Measurements from ENCODE around the gene AFF3. TPM values are rescaled to one million over a fixed set of nuclear protein-coding genes. Genes with fewer than 3 reads are reported as not detected.
"Not testable (repeated sequence)": the region's sequence is repeated elsewhere in the genome, so short reads cannot be mapped to it uniquely, and the experiment has no call there.

AFF3 gene
- total and polyA plus RNA-seq, 7 experiments from 2014 or later, result 3.0 to 24.1 (median 19.8) TPM

DNA sequence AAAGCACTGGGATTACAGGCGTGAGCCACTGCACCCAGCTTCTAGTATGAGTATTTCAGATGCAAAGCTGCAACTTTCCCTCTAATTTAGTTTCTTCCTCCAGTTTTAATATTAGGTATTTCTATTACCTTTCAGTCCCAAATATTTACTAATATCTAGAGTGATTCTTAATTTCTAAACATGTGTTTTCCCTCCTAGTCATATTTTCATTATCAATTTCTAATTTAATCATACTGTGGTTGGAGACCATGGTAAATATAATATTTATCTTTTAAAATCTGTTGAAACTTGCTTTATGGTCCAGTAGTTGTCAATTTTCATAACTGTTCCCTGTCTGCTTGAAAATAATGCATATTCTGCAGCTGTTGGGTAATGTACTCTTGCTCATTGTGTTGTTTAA lies 406.6 kb downstream of the AFF3 start:
- Mint-ChIP-seq H3K9me3 (peaks cover 0 to 2% (median 0%) of the 10 kb centered on the region in 11 donors), H3K27ac (no peak overlapping the region), H3K36me3 (peaks cover 0 to 9% (median 0%) of the 10 kb centered on the region in 5 donors), H3K4me3 (no peak overlapping the region), H3K27me3 (peaks cover 0 to 3% (median 0%) of the 10 kb centered on the region in 5 donors), H3K4me1 (no peaks in the 10 kb centered on the region)
- no peak for DNase-seq
- H3K4me3 ChIP-seq (ENCODE audit: low read length), result no peak overlapping the region
- no peaks in the 10 kb centered on the region for H3K9me3 ChIP-seq (ENCODE audit: control insufficient read depth in 2 of 3, low read length in 3 of 3)
- no peaks in the 10 kb centered on the region for H3K27me3 ChIP-seq (ENCODE audit: control insufficient read depth in 2 of 2, insufficient read depth in 2 of 2, low read length in 2 of 2)
- no peak overlapping the region for H3K27ac ChIP-seq (ENCODE audit: low read depth, low read length)
- ATAC-seq, result no peak
- H3K4me1 ChIP-seq (ENCODE audit: control insufficient read depth in 2 of 2, insufficient read depth in 2 of 2, low read length in 2 of 2), result no peaks in the 10 kb centered on the region
- ChIA-PET CTCF (no interaction called here), POLR2A (interaction anchor here (0.6 kb wide), 1 partner anchor 39 kb away, joined by 3 read pairs; no protein-coding TSS in a partner anchor)
- no peaks in the 10 kb centered on the region for H3K36me3 ChIP-seq (ENCODE audit: control insufficient read depth in 2 of 3, insufficient read depth in 3 of 3, low read length in 3 of 3)
- intact Hi-C loops (cut with micrococcal nuclease), result no loop called here

DNA sequence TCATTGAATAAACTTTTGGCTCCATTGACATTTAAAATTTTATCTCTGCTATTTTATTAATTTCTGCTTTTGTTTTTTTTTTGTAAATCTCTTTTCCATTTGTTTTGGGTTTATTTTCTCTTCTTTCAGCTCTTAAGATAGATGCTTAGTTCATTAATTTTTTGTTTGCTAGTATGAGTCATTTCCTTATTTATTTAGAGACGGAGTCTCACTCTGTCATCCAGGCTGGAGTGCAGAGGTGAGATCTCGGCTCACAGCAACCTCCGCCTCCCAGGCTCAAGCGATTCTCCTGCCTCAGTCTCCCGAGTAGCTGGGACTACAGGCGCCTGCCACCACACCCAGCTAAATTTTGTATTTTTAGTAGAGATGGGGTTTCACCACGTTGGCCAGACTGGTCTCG lies 407.1 kb downstream of the AFF3 start:
- H3K27ac ChIP-seq (ENCODE audit: low read depth, low read length); H3K9me3 ChIP-seq (ENCODE audit: control insufficient read depth in 2 of 3, low read length in 3 of 3); H3K4me1 ChIP-seq (ENCODE audit: control insufficient read depth in 2 of 2, insufficient read depth in 2 of 2, low read length in 2 of 2); H3K4me3 ChIP-seq (ENCODE audit: low read length); H3K36me3 ChIP-seq (ENCODE audit: control insufficient read depth in 2 of 3, insufficient read depth in 3 of 3, low read length in 3 of 3); H3K9me3 Mint-ChIP-seq; ATAC-seq; H3K36me3 Mint-ChIP-seq; H3K4me1 Mint-ChIP-seq; DNase-seq; H3K27me3 ChIP-seq (ENCODE audit: control insufficient read depth in 2 of 2, insufficient read depth in 2 of 2, low read length in 2 of 2); intact Hi-C loops (cut with micrococcal nuclease); H3K4me3 Mint-ChIP-seq; CTCF ChIA-PET; H3K27ac Mint-ChIP-seq; H3K27me3 Mint-ChIP-seq: not testable (repeated sequence)
- POLR2A ChIA-PET, result interaction anchor here (0.6 kb wide), 1 partner anchor 39 kb away, joined by 3 read pairs; no protein-coding TSS in a partner anchor

DNA sequence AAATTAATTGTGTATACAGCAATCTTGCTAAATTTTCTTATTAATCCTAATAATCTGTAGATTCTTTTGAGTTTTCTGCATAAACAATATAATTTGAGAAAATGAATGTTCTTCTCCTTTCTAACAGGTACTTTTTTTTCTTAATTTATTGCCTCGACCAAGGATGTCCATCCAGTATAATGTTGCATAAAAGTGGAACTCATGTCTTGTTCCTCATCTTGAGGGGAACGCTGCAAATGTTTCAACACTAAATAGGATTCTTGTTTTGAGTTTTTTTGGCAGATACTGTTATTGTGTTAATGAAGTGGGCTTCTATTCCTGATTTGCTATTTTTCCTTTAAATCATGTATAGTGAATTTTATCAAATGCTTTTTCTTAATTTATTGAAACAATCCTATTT lies 408.2 kb downstream of the AFF3 start:
- ATAC-seq, result no peak
- no peak for DNase-seq
- H3K27ac Mint-ChIP-seq, result no peak overlapping the region
- H3K4me3 Mint-ChIP-seq, result no peak overlapping the region
- H3K27me3 ChIP-seq (ENCODE audit: control insufficient read depth in 2 of 2, insufficient read depth in 2 of 2, low read length in 2 of 2), result no peaks in the 10 kb centered on the region
- no peaks in the 10 kb centered on the region for H3K4me1 ChIP-seq (ENCODE audit: control insufficient read depth in 2 of 2, insufficient read depth in 2 of 2, low read length in 2 of 2)
- H3K27ac ChIP-seq (ENCODE audit: low read depth, low read length), result no peak overlapping the region
- peaks cover 0 to 8% (median 0%) of the 10 kb centered on the region in 5 donors for H3K36me3 Mint-ChIP-seq
- peaks cover 0 to 2% (median 0%) of the 10 kb centered on the region in 11 donors for H3K9me3 Mint-ChIP-seq
- intact Hi-C loops (cut with micrococcal nuclease), result no loop called here
- peaks cover 0 to 3% (median 0%) of the 10 kb centered on the region in 5 donors for H3K27me3 Mint-ChIP-seq
- H3K4me1 Mint-ChIP-seq, result no peaks in the 10 kb centered on the region
- ChIA-PET CTCF (no interaction called here), POLR2A (no interaction called here)
- H3K36me3 ChIP-seq (ENCODE audit: control insufficient read depth in 2 of 3, insufficient read depth in 3 of 3, low read length in 3 of 3), result no peaks in the 10 kb centered on the region
- H3K9me3 ChIP-seq (ENCODE audit: control insufficient read depth in 2 of 3, low read length in 3 of 3), result no peaks in the 10 kb centered on the region
- no peak overlapping the region for H3K4me3 ChIP-seq (ENCODE audit: low read length)

DNA sequence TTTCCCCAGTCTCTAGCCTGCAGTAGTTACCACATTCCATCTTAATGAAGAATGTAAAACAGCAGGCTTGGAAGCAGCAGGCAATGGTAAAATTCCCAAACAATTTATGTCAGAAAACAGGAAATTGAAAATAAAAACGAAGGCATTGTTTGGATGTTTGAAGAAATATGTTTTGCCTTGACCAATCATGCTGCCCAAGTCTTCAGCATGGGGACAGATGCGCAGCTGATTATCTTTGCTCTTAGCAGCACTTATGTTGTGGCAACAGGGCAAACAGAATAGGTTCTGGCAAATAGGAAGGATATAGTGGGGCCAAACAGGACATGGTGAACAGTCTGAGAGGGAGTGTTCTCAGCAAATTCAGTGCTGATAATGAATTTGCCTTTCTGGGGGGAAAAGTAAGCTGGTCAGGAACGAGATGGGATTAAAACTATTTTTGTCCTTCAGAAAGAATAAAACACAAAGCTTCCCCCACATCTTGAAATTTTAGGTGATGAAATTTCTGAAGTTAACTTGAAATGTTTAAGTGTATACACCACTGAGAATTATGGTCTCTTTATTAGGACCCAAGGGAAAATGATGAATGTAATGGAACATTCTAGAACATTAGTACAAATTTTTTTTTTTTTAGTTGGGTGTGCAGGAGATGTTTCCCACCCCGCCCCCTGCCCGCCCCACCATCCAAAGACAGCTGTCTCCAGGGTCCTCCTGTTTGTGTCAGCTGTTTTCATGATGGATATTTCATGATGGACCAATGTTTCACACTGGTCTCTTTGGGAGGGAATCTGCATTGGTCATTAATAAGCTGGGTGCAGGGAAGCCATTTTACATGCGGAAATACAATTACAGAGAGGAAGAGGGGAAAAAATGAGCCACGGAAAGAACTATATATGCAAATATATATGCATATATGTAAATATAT lies 413.0 kb downstream of the AFF3 start:
- CTCF ChIA-PET, result no interaction called here
- no peaks in the 10 kb centered on the region for H3K27me3 ChIP-seq (ENCODE audit: control insufficient read depth in 2 of 2, insufficient read depth in 2 of 2, low read length in 2 of 2)
- no peak for DNase-seq
- no peaks in the 10 kb centered on the region for H3K36me3 ChIP-seq (ENCODE audit: control insufficient read depth in 2 of 3, insufficient read depth in 3 of 3, low read length in 3 of 3)
- H3K4me1 ChIP-seq (ENCODE audit: control insufficient read depth in 2 of 2, insufficient read depth in 2 of 2, low read length in 2 of 2), result no peaks in the 10 kb centered on the region
- H3K9me3 ChIP-seq (ENCODE audit: control insufficient read depth in 2 of 3, low read length in 3 of 3), result no peaks in the 10 kb centered on the region
- Mint-ChIP-seq H3K36me3 (peaks cover 0 to 15% (median 3%) of the 10 kb centered on the region in 5 donors), H3K4me3 (no peak overlapping the region), H3K27me3 (no peaks in the 10 kb centered on the region), H3K27ac (no peak overlapping the region), H3K9me3 (peaks cover 0 to 3% (median 0%) of the 10 kb centered on the region in 11 donors), H3K4me1 (no peaks in the 10 kb centered on the region)
- H3K4me3 ChIP-seq (ENCODE audit: low read length), result no peak overlapping the region
- no peak for ATAC-seq
- POLR2A ChIA-PET, result no interaction called here
- no peak overlapping the region for H3K27ac ChIP-seq (ENCODE audit: low read depth, low read length)
- intact Hi-C loops (cut with micrococcal nuclease), result no loop called here

DNA sequence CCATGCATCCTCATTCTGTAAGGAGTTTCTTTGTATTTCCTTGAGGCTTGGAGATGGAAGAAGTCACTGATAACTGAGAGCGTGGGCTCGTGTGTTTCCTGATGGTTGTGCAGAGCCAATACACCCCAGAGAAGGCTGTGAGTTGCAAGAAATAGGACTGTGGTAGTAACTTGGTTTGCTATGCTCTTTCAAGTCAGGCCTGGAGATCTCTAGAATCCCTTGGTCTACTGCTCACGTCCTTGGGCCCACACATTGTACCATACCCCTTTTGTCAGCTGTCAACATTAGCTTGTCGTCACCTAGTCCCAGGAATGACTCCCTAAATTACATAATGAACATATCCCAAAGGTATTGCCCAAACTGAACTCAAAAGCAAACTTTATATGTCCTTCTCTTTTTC lies 414.2 kb downstream of the AFF3 start:
- no peak for DNase-seq
- no peaks in the 10 kb centered on the region for H3K4me1 Mint-ChIP-seq
- H3K27ac Mint-ChIP-seq, result no peak overlapping the region
- no peaks in the 10 kb centered on the region for H3K27me3 Mint-ChIP-seq
- ChIA-PET POLR2A (no interaction called here), CTCF (no interaction called here)
- no peak overlapping the region for H3K4me3 Mint-ChIP-seq
- intact Hi-C loops (cut with micrococcal nuclease), result no loop called here
- Histone ChIP-seq H3K27ac (ENCODE audit: low read depth, low read length) (no peak overlapping the region), H3K9me3 (ENCODE audit: control insufficient read depth in 2 of 3, low read length in 3 of 3) (no peaks in the 10 kb centered on the region), H3K4me1 (ENCODE audit: control insufficient read depth in 2 of 2, insufficient read depth in 2 of 2, low read length in 2 of 2) (no peaks in the 10 kb centered on the region), H3K27me3 (ENCODE audit: control insufficient read depth in 2 of 2, insufficient read depth in 2 of 2, low read length in 2 of 2) (no peaks in the 10 kb centered on the region), H3K4me3 (ENCODE audit: low read length) (no peak overlapping the region), H3K36me3 (ENCODE audit: control insufficient read depth in 2 of 3, insufficient read depth in 3 of 3, low read length in 3 of 3) (no peaks in the 10 kb centered on the region)
- H3K36me3 Mint-ChIP-seq, result peaks cover 0 to 20% (median 12%) of the 10 kb centered on the region in 5 donors
- H3K9me3 Mint-ChIP-seq, result peaks cover 0 to 15% (median 7%) of the 10 kb centered on the region in 11 donors
- ATAC-seq, result no peak

DNA sequence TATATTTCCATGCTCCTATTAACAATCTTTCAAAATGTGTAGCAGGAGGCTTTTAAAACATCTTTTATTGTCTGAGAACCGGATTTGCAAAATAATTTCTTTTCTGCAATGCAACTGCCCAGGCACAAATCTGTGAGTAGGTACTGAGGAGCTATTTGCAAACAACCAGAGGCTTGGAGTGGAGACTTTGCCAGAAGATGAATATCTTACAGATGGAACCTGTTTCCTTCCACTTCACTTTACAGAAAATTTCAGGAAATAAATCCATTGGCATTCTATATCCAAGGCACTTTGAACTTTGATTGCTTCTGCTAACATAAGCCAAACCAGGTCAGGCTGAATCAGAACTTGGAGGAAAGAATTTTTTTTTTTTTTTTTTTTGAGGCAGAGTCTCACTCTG lies 415.2 kb downstream of the AFF3 start:
- Mint-ChIP-seq H3K4me1 (no peaks in the 10 kb centered on the region), H3K27ac (no peak overlapping the region), H3K9me3 (peaks cover 0 to 24% (median 12%) of the 10 kb centered on the region in 11 donors), H3K4me3 (no peak overlapping the region), H3K36me3 (peaks cover 0 to 30% (median 19%) of the 10 kb centered on the region in 5 donors), H3K27me3 (peaks cover 0 to 3% (median 0%) of the 10 kb centered on the region in 5 donors)
- Histone ChIP-seq H3K27me3 (ENCODE audit: control insufficient read depth in 2 of 2, insufficient read depth in 2 of 2, low read length in 2 of 2) (no peaks in the 10 kb centered on the region), H3K4me1 (ENCODE audit: control insufficient read depth in 2 of 2, insufficient read depth in 2 of 2, low read length in 2 of 2) (no peaks in the 10 kb centered on the region), H3K27ac (ENCODE audit: low read depth, low read length) (no peak overlapping the region), H3K36me3 (ENCODE audit: control insufficient read depth in 2 of 3, insufficient read depth in 3 of 3, low read length in 3 of 3) (no peaks in the 10 kb centered on the region), H3K9me3 (ENCODE audit: control insufficient read depth in 2 of 3, low read length in 3 of 3) (peaks cover 0 to 7% (median 0%) of the 10 kb centered on the region in 3 experiments), H3K4me3 (ENCODE audit: low read length) (no peak overlapping the region)
- CTCF ChIA-PET, result no interaction called here
- DNase-seq (no peak), ATAC-seq (no peak)
- intact Hi-C loops (cut with micrococcal nuclease), result no loop called here
- POLR2A ChIA-PET, result no interaction called here

DNA sequence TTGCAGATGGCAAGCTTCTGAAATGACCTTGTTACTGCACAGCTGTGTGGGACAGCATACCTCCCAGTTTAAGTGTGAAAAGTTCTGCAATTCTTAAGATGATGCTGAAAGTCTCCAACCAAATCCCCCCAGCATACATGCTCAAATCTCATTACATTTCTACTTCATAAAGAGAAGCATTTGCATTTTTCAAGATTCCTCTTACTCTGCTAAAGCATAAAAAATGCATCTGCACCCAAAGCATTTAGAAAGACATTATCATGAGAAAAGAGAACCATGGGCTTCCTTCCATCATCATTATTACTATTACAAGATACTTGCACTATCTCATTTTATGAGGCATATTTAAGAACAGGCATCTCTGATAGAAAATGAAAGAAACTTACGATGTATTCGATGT lies 415.7 kb downstream of the AFF3 start:
- Histone ChIP-seq H3K9me3 (ENCODE audit: control insufficient read depth in 2 of 3, low read length in 3 of 3) (peaks cover 0 to 8% (median 0%) of the 10 kb centered on the region in 3 experiments), H3K36me3 (ENCODE audit: control insufficient read depth in 2 of 3, insufficient read depth in 3 of 3, low read length in 3 of 3) (no peaks in the 10 kb centered on the region), H3K4me3 (ENCODE audit: low read length) (no peak overlapping the region), H3K27me3 (ENCODE audit: control insufficient read depth in 2 of 2, insufficient read depth in 2 of 2, low read length in 2 of 2) (no peaks in the 10 kb centered on the region), H3K27ac (ENCODE audit: low read depth, low read length) (no peak overlapping the region), H3K4me1 (ENCODE audit: control insufficient read depth in 2 of 2, insufficient read depth in 2 of 2, low read length in 2 of 2) (no peaks in the 10 kb centered on the region)
- Mint-ChIP-seq H3K4me3 (no peak overlapping the region), H3K36me3 (peaks cover 0 to 35% (median 24%) of the 10 kb centered on the region in 5 donors), H3K9me3 (peaks cover 0 to 29% (median 14%) of the 10 kb centered on the region in 11 donors), H3K27me3 (peaks cover 0 to 3% (median 0%) of the 10 kb centered on the region in 5 donors), H3K27ac (no peak overlapping the region), H3K4me1 (no peaks in the 10 kb centered on the region)
- no peak for ATAC-seq
- ChIA-PET POLR2A (no interaction called here), CTCF (no interaction called here)
- intact Hi-C loops (cut with micrococcal nuclease), result no loop called here
- no peak for DNase-seq
